ENCODE data around the gene HLF. TPM values are rescaled to one million over a fixed set of nuclear protein-coding genes. Genes with fewer than 3 reads are reported as not detected.

Gene HLF, protein sequence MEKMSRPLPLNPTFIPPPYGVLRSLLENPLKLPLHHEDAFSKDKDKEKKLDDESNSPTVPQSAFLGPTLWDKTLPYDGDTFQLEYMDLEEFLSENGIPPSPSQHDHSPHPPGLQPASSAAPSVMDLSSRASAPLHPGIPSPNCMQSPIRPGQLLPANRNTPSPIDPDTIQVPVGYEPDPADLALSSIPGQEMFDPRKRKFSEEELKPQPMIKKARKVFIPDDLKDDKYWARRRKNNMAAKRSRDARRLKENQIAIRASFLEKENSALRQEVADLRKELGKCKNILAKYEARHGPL
- total RNA-seq: 100 to 1,000 TPM in 3 of 4 donors, 10 to 100 TPM in 1; 59.4 to 186 (median 126) TPM

DNA sequence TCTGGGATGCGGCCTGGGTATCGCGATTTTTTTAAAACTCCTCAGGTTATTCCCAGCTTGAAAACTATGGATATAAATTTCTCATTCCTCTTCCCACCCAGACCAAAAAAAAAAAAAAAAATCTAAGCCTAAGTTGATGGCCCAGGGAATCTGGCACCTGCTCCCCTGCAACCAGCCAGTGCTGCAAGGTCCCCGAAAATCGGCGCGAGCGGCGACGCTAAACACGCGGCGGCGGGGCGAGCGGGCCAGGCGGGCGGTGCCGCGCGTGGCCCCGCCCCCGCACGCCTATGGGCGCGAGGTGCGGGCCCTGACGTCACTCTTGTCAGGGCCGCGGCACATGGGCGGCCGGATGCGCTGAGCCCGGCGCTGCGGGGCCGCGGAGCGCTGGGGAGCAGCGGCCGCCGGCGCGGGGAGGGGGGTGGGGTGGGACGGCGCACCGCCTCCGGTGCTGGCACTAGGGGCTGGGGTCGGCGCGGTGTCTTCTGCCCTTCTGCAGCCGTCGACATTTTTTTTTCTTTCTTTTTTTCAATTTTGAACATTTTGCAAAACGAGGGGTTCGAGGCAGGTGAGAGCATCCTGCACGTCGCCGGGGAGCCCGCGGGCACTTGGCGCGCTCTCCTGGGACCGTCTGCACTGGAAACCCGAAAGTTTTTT lies at the start of gene HLF:
Gene HLF, plus strand, starts transcription at position 316 of the 654 bp plus-strand sequence. CDS start 525 bp downstream, outside the sequence.
- TF ChIP-seq, protein P1, sequence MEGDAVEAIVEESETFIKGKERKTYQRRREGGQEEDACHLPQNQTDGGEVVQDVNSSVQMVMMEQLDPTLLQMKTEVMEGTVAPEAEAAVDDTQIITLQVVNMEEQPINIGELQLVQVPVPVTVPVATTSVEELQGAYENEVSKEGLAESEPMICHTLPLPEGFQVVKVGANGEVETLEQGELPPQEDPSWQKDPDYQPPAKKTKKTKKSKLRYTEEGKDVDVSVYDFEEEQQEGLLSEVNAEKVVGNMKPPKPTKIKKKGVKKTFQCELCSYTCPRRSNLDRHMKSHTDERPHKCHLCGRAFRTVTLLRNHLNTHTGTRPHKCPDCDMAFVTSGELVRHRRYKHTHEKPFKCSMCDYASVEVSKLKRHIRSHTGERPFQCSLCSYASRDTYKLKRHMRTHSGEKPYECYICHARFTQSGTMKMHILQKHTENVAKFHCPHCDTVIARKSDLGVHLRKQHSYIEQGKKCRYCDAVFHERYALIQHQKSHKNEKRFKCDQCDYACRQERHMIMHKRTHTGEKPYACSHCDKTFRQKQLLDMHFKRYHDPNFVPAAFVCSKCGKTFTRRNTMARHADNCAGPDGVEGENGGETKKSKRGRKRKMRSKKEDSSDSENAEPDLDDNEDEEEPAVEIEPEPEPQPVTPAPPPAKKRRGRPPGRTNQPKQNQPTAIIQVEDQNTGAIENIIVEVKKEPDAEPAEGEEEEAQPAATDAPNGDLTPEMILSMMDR (IDR thresholded peaks at IDR 0.05): no peak
- TF ChIP-seq POLR2AphosphoS5 (IDR thresholded peaks at IDR 0.05) (peak; percentile 66), EP300 (IDR thresholded peaks at IDR 0.05) (no peak), POLR2A (IDR thresholded peaks at IDR 0.05) (peak; percentile 71 to 80)
- Histone ChIP-seq H3K9me3 (no peaks in the 10 kb centered on the region), H3K27ac (peak within 1 kb of the TSS; percentile 95 to 97 (median 96)), H3K27me3 (no peaks in the 10 kb centered on the region), H3K4me1 (peaks cover 0 to 32% (median 5%) of the 10 kb centered on the region in 3 donors), H3K36me3 (no peaks in the 10 kb centered on the region), H3K4me3 (peak within 1 kb of the TSS; percentile 78 to 90)
- 0 to 1% methylated on average over 14 of the region's 64 CpGs for WGBS, 2 donors (ENCODE audit: low coverage in 1 of 2)
- peak; percentile 96 for ATAC-seq

DNA sequence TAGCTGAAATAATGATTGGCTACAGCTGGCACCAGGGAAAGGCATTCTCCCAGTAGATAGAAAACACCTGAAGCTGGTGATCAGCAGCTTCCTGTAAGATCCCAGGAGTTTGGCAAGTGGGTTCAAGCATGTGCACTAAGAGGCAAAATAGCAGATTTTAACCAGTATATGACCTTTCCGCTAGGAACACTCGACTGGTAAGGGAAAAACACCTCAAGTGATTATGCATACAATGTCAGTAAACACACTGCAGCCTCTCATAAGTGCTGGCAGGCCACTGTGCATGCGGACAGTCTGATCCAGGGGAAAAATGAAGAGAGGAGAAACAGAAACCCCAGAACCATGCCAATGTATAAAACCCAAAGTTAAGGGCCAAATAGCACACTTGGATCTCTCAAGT lies 49.0 kb upstream of the HLF start:
- H3K4me3 ChIP-seq: no peak overlapping the region
- no peaks in the 10 kb centered on the region for H3K36me3 ChIP-seq
- WGBS, 2 donors (ENCODE audit: low coverage in 1 of 2): 88% methylated on average over 3 of the region's 3 CpGs; no CpG with 5 or more reads in 1 of the 2 donors
- H3K27me3 ChIP-seq: no peaks in the 10 kb centered on the region
- no peak overlapping the region for H3K27ac ChIP-seq
- no peaks in the 10 kb centered on the region for H3K4me1 ChIP-seq
- no peaks in the 10 kb centered on the region for H3K9me3 ChIP-seq
- TF ChIP-seq POLR2A (IDR thresholded peaks at IDR 0.05) (no peak), POLR2AphosphoS5 (IDR thresholded peaks at IDR 0.05) (no peak), EP300 (IDR thresholded peaks at IDR 0.05) (no peak)
- TF ChIP-seq, protein P1 (IDR thresholded peaks at IDR 0.05): no peak
- no peak for ATAC-seq

DNA sequence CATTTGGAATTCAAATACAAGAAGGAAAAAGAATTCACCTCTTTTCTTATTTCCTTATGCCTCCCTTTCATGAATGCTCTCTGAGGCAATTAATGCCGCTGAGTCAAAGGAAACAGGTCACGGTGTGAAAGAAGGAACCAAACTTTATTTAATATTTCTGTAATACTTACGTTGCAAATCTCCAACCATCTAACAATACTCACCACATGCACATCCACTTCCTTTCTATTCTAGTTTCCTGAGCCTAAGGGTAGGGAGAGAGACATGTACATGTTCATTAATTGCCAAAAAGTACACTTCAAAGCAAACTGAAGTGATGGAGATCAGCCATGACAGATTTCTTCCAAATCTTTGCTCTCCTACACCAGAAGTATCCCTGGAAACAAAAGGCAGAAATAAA lies 47.9 kb upstream of the HLF start:
- Histone ChIP-seq H3K36me3 (no peaks in the 10 kb centered on the region), H3K27me3 (no peaks in the 10 kb centered on the region), H3K27ac (no peak overlapping the region), H3K4me3 (no peak overlapping the region), H3K9me3 (no peaks in the 10 kb centered on the region), H3K4me1 (no peaks in the 10 kb centered on the region)
- ATAC-seq: no peak
- TF ChIP-seq POLR2AphosphoS5 (IDR thresholded peaks at IDR 0.05) (no peak), POLR2A (IDR thresholded peaks at IDR 0.05) (no peak), EP300 (IDR thresholded peaks at IDR 0.05) (no peak)
- TF ChIP-seq, protein P1 (IDR thresholded peaks at IDR 0.05): no peak
- WGBS, 2 donors (ENCODE audit: low coverage in 1 of 2): 67 to 73% methylated on average over 3 of the region's 3 CpGs

DNA sequence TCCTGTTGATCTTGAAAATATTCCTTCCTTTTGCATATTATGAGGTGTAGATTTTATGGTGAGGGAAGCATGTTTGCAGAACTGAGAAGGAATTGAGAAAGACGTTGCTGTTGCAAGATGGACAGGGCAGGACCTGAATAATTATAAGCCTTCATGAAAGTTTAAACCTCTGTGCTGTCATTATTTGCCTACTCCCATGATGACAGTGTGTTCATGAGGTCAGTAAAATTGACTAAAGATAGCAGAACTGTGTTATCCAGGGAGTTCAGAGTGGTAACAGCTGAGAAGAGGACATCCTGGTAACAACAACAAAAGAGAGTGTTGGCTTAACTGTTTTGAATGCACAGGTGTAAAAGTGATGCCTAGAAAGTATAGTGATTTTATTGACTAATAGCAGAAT lies 45.3 kb upstream of the HLF start:
- Histone ChIP-seq H3K9me3 (no peaks in the 10 kb centered on the region), H3K4me3 (no peak overlapping the region), H3K4me1 (no peaks in the 10 kb centered on the region), H3K36me3 (no peaks in the 10 kb centered on the region), H3K27ac (no peak overlapping the region), H3K27me3 (no peaks in the 10 kb centered on the region)
- WGBS, 2 donors (ENCODE audit: low coverage in 1 of 2): 57 to 77% methylated on average over 1 of the region's 1 CpG
- ATAC-seq: no peak
- TF ChIP-seq EP300 (IDR thresholded peaks at IDR 0.05): no peak
- no peak for TF ChIP-seq POLR2A (IDR thresholded peaks at IDR 0.05)
- TF ChIP-seq POLR2AphosphoS5 (IDR thresholded peaks at IDR 0.05): no peak

DNA sequence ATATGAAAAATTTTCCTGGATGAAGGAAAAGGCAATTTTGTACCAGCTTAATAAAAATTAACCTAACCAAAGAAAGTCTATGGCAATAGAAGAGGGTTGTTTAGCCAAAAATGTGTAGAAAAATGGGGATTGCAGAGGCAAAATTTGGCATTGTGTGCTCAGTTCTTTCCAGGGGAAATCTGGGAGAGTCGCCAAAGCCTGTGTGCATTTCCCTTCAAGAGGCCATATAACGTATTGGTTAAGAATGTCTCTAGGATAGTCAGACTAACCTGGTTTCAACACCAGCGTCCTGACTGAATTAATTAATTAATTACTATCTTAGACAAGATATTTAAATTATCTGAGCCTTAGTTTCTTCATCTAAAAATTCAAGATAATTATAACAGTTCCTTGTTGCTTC lies 44.8 kb upstream of the HLF start:
- WGBS, 2 donors (ENCODE audit: low coverage in 1 of 2): 29 to 44% methylated on average over 3 of the region's 3 CpGs
- no peak overlapping the region for H3K4me3 ChIP-seq
- no peak overlapping the region for H3K27ac ChIP-seq
- no peaks in the 10 kb centered on the region for H3K9me3 ChIP-seq
- H3K4me1 ChIP-seq: no peaks in the 10 kb centered on the region
- no peak for ATAC-seq
- no peaks in the 10 kb centered on the region for H3K27me3 ChIP-seq
- H3K36me3 ChIP-seq: no peaks in the 10 kb centered on the region
- TF ChIP-seq, protein P1 (IDR thresholded peaks at IDR 0.05): no peak
- TF ChIP-seq EP300 (IDR thresholded peaks at IDR 0.05): no peak
- TF ChIP-seq POLR2AphosphoS5 (IDR thresholded peaks at IDR 0.05): no peak
- TF ChIP-seq POLR2A (IDR thresholded peaks at IDR 0.05): no peak
